Panc1 (cell line): Measurements from ENCODE around the gene DVL2.

Experiments
- CTCF ChIP-seq: fragments of 450-650 bp; IDR thresholded peaks from 2 replicates; pipeline ENCODE4 v1.5.1; 2017; ENCODE audit warnings: mild to moderate bottlenecking
- POLR2AphosphoS5 ChIP-seq: IDR thresholded peaks from 2 replicates; pipeline ENCODE4 v1.6.1; 2012; ENCODE audit warnings: mild to moderate bottlenecking, low read depth, low read length, moderate library complexity
- REST ChIP-seq, 2 experiments: IDR thresholded peaks; 2 replicates each; pipeline ENCODE4 v1.6.1; 2011 to 2012; ENCODE audit warnings: low read depth in 2 of 2, control low read depth in 1 of 2, low read length in 1 of 2, mild to moderate bottlenecking in 1 of 2, moderate library complexity in 1 of 2; ENCODE audit not compliant: insufficient read depth in 1 of 2

GRCh38 chr17:7235693-7236665 is 1.7 kb upstream of the DVL2 start:
- no peak for TF ChIP-seq CTCF
- no peak for TF ChIP-seq REST (IDR thresholded peaks at IDR 0.05; ENCODE audit: insufficient read depth in 1 of 2, low read depth in 2 of 2, low read length in 1 of 2)
- TF ChIP-seq POLR2AphosphoS5: no peak
